ENCODE measurements around the gene COL5A2.

COL5A2 gene

DNA sequence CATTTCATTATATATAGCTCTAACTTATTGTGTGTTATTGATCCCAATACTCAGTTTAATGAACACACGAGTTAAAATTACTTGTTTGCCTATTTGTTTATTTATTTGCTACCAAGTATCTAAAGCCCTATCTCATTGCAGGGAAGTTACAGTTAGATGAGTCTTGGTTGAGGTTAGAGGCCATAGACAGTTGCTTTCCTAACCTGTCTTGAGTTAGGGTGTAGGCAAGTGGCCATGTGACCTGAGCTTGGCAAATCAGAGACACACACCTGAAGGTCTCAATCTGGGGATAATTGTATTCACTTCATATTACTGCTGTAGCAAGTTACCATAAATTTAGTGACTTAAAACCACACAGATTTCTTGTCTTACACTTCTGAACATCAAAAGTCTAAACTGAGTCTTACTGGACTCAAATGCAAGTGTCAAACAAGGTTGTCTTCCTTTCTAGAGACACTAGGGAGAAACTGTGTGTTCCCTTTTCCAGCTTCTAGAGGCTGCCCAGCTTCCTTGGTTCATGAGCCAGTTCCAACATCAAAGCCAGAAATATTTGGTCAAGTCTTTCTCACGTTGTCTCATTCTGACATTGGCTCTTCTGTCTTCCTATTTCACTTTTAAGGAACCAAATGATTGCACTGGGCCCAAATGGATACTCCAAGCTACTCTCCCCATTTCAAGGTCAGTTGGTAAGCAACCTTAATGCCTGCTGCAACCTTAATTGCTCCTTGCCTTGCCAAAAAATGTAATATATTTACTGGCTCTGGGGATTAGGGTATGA, 165.7 kb downstream of the COL5A2 start:
- DNase-seq (ENCODE audit: low read depth) = peak; percentile 56

DNA sequence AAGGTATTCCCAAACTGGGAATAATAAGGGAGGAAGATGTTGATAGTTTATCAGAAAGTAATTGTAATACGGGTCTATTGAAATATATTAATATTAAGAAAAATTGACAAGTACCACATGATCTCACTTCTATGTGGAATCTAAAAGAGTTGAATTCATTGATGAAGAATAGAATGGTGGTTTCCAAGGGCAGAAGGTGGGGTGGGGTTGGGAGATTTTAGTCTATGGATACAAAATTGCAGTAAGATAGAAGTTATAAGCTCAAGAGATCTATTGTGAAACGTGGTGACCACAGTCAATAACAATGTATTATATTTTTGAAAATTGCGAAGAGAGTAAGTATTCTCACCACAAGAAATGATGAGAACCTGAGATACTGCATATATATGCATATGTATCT, 166.5 kb downstream of the COL5A2 start:
- TF ChIP-seq, protein P1, sequence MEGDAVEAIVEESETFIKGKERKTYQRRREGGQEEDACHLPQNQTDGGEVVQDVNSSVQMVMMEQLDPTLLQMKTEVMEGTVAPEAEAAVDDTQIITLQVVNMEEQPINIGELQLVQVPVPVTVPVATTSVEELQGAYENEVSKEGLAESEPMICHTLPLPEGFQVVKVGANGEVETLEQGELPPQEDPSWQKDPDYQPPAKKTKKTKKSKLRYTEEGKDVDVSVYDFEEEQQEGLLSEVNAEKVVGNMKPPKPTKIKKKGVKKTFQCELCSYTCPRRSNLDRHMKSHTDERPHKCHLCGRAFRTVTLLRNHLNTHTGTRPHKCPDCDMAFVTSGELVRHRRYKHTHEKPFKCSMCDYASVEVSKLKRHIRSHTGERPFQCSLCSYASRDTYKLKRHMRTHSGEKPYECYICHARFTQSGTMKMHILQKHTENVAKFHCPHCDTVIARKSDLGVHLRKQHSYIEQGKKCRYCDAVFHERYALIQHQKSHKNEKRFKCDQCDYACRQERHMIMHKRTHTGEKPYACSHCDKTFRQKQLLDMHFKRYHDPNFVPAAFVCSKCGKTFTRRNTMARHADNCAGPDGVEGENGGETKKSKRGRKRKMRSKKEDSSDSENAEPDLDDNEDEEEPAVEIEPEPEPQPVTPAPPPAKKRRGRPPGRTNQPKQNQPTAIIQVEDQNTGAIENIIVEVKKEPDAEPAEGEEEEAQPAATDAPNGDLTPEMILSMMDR (conservative IDR thresholded peaks at IDR 0.05; ENCODE audit: low read length) = no peak
- no peak overlapping the region for H3K4me3 ChIP-seq (ENCODE audit: low read length)
- DNase-seq (ENCODE audit: low read depth) = no peak

More for the DNA sequence above, 165.7 kb downstream of the COL5A2 start:
- no peak overlapping the region for H3K4me3 ChIP-seq (ENCODE audit: low read length)
- TF ChIP-seq, protein P1 (conservative IDR thresholded peaks at IDR 0.05; ENCODE audit: low read length) = no peak

DNA sequence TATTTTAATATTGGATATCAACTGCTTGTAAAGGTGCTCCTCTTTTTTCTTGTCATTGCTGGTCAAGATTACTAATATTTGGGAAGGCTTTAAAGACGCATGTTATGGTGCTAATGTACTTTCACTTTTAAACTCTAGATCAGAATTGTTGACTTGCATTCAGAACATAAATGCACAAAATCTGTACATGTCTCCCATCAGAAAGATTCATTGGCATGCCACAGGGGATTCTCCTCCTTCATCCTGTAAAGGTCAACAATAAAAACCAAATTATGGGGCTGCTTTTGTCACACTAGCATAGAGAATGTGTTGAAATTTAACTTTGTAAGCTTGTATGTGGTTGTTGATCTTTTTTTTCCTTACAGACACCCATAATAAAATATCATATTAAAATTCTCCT, 167.2 kb downstream of the COL5A2 start:
- no peak for DNase-seq (ENCODE audit: low read depth)
- no peak overlapping the region for H3K4me3 ChIP-seq (ENCODE audit: low read length)
- TF ChIP-seq, protein P1 (conservative IDR thresholded peaks at IDR 0.05; ENCODE audit: low read length) = no peak

DNA sequence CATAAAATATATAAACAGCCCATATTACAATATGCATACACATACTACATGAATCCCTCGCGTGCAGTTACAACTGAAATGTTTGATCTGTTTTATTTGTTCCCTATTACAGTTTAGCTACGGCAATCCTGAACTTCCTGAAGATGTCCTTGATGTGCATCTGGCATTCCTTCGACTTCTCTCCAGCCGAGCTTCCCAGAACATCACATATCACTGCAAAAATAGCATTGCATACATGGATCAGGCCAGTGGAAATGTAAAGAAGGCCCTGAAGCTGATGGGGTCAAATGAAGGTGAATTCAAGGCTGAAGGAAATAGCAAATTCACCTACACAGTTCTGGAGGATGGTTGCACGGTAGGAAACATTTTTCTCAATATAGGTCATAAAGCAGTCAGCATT, 169.0 kb downstream of the COL5A2 start:
- DNase-seq (ENCODE audit: low read depth) = no peak
- H3K4me3 ChIP-seq (ENCODE audit: low read length) = no peak overlapping the region
- TF ChIP-seq, protein P1 (conservative IDR thresholded peaks at IDR 0.05; ENCODE audit: low read length) = no peak

DNA sequence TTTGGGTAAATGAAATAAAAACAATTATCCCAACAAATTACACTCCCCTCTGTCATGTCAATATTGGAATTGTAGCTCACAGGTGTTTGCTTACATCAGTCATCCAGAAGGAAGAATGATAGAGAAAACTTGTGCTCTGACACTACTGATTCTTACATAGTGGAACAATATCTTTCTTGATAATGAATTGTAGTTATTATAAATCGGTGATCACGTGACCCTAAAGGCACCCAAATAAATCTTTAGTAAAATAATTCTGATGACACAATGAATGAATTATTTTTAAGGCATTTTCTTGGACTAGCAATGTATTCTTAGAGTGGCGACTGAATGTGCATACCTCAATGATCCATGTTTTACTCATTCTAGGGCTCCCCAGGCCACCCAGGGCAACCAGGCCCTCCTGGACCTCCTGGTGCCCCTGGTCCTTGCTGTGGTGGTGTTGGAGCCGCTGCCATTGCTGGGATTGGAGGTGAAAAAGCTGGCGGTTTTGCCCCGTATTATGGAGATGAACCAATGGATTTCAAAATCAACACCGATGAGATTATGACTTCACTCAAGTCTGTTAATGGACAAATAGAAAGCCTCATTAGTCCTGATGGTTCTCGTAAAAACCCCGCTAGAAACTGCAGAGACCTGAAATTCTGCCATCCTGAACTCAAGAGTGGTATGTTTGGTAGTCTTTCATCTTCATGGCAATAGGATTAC, 170.9 kb downstream of the COL5A2 start:
- no peak for DNase-seq (ENCODE audit: low read depth)
- TF ChIP-seq, protein P1 (conservative IDR thresholded peaks at IDR 0.05; ENCODE audit: low read length) = no peak
- H3K4me3 ChIP-seq (ENCODE audit: low read length) = no peak overlapping the region

DNA sequence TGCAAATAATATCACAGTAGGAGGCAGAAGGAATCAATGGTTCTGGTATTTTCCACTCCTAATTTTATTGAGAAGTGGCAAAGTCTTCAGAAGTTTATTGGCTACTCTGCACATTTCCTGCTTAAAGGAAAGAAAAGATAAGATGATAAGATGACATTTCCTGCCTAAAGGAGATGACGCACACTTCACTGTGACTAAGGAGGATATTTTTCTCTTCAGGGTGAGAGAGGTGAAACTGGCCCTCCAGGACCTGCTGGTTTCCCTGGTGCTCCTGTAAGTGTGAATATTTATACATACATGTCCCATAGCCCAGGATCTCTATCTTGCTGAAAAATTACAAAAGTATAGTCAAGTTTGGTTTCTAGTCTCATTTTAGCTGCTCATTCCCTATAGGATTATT, 177.5 kb downstream of the COL5A2 start:
- TF ChIP-seq, protein P1 (conservative IDR thresholded peaks at IDR 0.05; ENCODE audit: low read length) = no peak
- DNase-seq (ENCODE audit: low read depth) = peak; percentile 50
- H3K4me3 ChIP-seq (ENCODE audit: low read length) = no peak overlapping the region

DNA sequence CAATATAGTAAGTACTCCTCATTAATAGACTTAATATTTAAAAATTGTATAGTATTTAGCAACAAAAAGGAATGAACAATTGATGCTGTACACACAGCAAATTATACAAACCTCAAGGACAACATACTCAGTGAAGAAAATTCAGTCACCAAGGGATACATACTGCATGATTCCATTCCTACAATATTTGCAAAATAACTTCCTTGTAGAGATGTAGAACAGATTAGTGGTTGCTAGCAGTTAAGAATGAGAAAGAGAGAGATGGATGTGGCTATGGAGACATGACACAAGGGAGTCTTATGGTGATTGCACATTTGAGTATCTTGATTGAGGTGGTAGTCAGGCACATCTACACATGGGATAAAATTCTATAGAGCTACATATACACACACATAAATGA, 179.3 kb downstream of the COL5A2 start:
- no peak overlapping the region for H3K4me3 ChIP-seq (ENCODE audit: low read length)
- no peak for DNase-seq (ENCODE audit: low read depth)
- TF ChIP-seq, protein P1 (conservative IDR thresholded peaks at IDR 0.05; ENCODE audit: low read length) = no peak

Data from AG10803 (cell line).